ENCODE results near the gene LTBP3. TPM values are rescaled to one million over a fixed set of nuclear protein-coding genes. Genes with fewer than 3 reads are reported as not detected.

LTBP3 gene
- total RNA-seq, 2 donors from 2014 or later: 492 to 512 TPM

DNA sequence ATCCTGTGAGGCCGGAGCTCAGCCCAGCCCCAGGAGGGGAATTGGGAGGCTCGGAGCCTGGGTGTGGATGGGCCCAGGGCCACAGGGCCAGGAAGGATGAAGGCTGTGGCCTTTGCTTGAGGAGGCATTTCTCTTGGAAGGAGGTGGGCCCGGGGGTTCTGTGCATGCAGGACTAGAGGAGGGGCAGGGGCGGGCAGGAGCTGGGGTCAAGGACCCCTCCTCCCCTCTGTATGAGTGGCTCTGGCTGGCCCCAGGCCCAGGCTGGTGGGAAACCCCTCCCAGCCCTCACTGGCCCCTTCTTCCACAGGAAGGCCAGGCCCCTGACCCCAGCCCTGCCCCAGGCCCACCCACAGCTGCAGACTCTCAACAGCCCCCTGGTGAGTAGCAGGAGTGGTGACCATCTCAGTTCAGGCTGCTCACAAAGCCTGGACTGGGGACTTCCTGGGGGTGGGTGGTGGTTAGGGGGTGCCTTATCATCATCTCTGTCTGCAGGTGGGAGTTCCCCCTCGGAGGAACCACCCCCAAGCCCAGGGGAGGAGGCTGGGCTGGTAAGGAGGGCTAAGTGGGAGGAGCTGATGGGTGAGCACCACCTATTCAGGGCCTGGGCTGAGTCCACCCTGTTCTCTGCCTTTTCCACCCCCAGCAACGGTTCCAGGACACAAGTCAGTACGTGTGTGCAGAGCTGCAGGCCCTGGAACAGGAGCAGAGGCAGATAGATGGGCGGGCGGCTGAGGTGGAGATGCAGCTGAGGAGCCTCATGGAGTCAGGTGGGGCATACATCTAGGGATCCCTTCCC is 31.5 kb upstream of the LTBP3 start:
- H3K4me1 ChIP-seq (ENCODE audit: control insufficient read depth in 1 of 2, low read depth in 2 of 2): peaks cover 24 to 49% of the 10 kb centered on the region in 2 donors
- H3K36me3 ChIP-seq: peaks cover 36% of the 10 kb centered on the region
- DNase-seq (ENCODE audit: low spot score) (no peak), ATAC-seq (ENCODE audit: insufficient number of reproducible peaks, low FRiP score, low read depth) (no peak)
- TF ChIP-seq CTCF (IDR thresholded peaks at IDR 0.05): no peak
- H3K9me3 ChIP-seq: no peaks in the 10 kb centered on the region
- H3K27me3 ChIP-seq (replicated peaks; ENCODE audit: insufficient read depth): no peaks in the 10 kb centered on the region
- no peak overlapping the region for H3K4me3 ChIP-seq
- H3K27ac ChIP-seq: peak overlapping the region in 1 of 2 donors; percentile 75

DNA sequence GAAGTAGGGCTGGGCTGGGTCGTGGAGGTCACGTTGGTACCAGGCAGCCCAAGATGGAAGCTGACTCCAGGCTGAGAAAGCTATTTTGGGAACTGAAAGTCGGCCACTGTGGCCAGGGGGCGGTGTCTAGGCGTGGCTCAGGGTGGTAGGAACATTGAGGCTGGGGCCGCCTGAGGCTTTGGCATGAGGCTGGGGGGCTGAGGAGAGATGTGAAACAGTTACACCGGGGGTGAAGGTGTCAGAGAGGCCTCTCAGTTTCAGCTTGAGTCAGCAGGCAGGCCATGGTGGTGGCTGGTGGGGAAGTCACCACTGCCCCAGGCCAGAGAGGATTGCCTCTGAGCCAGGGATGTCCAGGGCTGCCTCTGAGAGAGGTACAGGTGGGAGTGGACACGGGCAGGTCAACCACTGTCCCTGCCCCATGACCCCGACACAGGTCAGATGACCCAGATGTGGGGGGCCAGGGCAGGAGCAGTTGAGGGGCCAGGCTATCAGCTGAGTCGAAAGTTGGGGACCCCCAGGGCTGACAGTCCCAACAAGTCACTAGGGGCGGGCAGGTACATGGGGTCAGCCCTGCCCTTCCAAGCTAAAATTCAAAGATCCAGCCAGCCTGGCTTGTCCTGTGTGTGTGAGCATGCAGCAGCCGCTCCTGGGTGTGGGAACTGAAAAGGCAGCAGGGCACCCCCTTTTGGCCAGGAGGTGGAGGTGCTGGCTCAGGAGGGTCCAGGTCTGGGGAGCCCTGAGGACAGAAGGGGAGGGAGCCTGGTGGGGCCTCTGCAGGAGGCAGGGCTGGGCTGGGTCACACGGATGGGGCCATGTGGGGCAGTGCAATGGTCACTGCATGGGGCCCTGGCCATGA is 30.3 kb upstream of the LTBP3 start:
- Histone ChIP-seq H3K4me1 (ENCODE audit: control insufficient read depth in 1 of 2, low read depth in 2 of 2) (peaks cover 24 to 44% of the 10 kb centered on the region in 2 donors), H3K27ac (peak overlapping the region; percentile 75 to 85), H3K27me3 (replicated peaks; ENCODE audit: insufficient read depth) (no peaks in the 10 kb centered on the region), H3K36me3 (peaks cover 44% of the 10 kb centered on the region), H3K9me3 (no peaks in the 10 kb centered on the region), H3K4me3 (peak overlapping the region; percentile 37)
- no peak for ATAC-seq (ENCODE audit: insufficient number of reproducible peaks, low FRiP score, low read depth)
- peak; percentile 28 for TF ChIP-seq CTCF (IDR thresholded peaks at IDR 0.05)
- no peak for DNase-seq (ENCODE audit: low spot score)

DNA sequence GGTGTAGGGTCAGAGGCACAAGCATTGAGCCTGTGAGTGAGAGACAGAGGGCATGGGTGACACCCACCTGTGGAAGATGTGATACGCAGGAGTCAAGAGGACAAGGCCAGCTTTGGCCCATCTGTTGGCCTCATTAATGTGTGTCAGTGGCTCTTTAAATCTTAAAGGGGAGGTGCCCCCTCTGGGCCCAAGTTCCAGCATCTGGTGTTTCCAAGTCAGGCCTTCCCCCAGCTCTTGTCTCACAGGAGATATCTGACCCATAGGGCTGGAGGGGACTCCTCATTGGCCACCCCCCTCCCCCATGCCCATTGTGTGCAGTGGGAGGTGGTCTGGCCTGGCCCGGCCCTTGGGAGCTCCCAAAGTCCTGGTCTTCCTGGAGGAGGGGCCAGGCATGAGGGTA is 28.5 kb upstream of the LTBP3 start:
- no peaks in the 10 kb centered on the region for H3K27me3 ChIP-seq (replicated peaks; ENCODE audit: insufficient read depth)
- H3K4me3 ChIP-seq: peak overlapping the region; percentile 39
- H3K4me1 ChIP-seq (ENCODE audit: control insufficient read depth in 1 of 2, low read depth in 2 of 2): peaks cover 24 to 36% of the 10 kb centered on the region in 2 donors
- H3K9me3 ChIP-seq: no peaks in the 10 kb centered on the region
- peak overlapping the region; percentile 75 to 85 for H3K27ac ChIP-seq
- DNase-seq (ENCODE audit: low spot score) (no peak), ATAC-seq (ENCODE audit: insufficient number of reproducible peaks, low FRiP score, low read depth) (no peak)
- TF ChIP-seq CTCF (IDR thresholded peaks at IDR 0.05): no peak
- peaks cover 49% of the 10 kb centered on the region for H3K36me3 ChIP-seq

- Histone ChIP-seq H3K27ac (peak overlapping the region; percentile 75 to 85), H3K9me3 (no peaks in the 10 kb centered on the region), H3K27me3 (replicated peaks; ENCODE audit: insufficient read depth) (no peaks in the 10 kb centered on the region), H3K36me3 (peaks cover 52% of the 10 kb centered on the region), H3K4me3 (peak overlapping the region; percentile 39), H3K4me1 (ENCODE audit: control insufficient read depth in 1 of 2, low read depth in 2 of 2) (peaks cover 24 to 36% of the 10 kb centered on the region in 2 donors)
- no peak for TF ChIP-seq CTCF (IDR thresholded peaks at IDR 0.05)
- DNase-seq (ENCODE audit: low spot score) (no peak), ATAC-seq (ENCODE audit: insufficient number of reproducible peaks, low FRiP score, low read depth) (no peak)
These were observed 28.1 kb upstream of the LTBP3 start for GRCh38 chr11:65586247-65586630.
